HEK293 (cell line): ENCODE measurements around the gene PLP2.
A peak's percentile ranks its signal among the peaks of the same experiment; 100 is the strongest.

Source experiments
- CTCF ChIA-PET: fragments of 350-600 bp; formaldehyde crosslinking; extraction: SDS; loops from one replicate; lab custom pipeline; 2021; ENCODE audit warnings: antibody characterized with exemption; lab: Yijun Ruan, JAX
- POLR2A ChIA-PET: fragments of 300-600 bp; formaldehyde crosslinking; extraction: SDS; loops from one replicate; lab custom pipeline; 2020; ENCODE audit warnings: antibody characterized with exemption, inconsistent platforms; lab: Yijun Ruan, JAX
- H3K27ac ChIP-seq: fragments of 200-500 bp; sonication (Bioruptor generic); 2 replicates; pipeline ENCODE4 v1.5.1; 2014; ENCODE audit warnings: low read depth, low read length, control low read depth, inconsistent platforms; ENCODE audit errors: extremely low read depth
- H3K36me3 ChIP-seq, 2 experiments: fragments of 200-500 bp in 1 of 2; sonication (Bioruptor generic) in 1 of 2; 1 replicate in 1 of 2; 2 replicates in 1 of 2; pipeline ENCODE4 v1.5.1; 2014 to 2017; ENCODE audit warnings: inconsistent platforms in 2 of 2, low read length in 2 of 2; ENCODE audit not compliant: control insufficient read depth in 2 of 2, insufficient read depth in 1 of 2
- H3K4me1 ChIP-seq: fragments of 200-500 bp; sonication (Bioruptor generic); 2 replicates; pipeline ENCODE4 v1.5.1; 2014; ENCODE audit warnings: mild to moderate bottlenecking, low read length, inconsistent platforms; ENCODE audit not compliant: control insufficient read depth, insufficient read depth
- H3K4me3 ChIP-seq: 2 replicates; pipeline ENCODE4 v1.5.1; 2011; ENCODE audit warnings: low read depth, mild to moderate bottlenecking, control low read depth, low read length, moderate library complexity
- H3K9me3 ChIP-seq: fragments of 200-500 bp; sonication (Bioruptor generic); 2 replicates; pipeline ENCODE4 v1.5.1; 2014; ENCODE audit warnings: low read depth, low read length, inconsistent platforms; ENCODE audit not compliant: control insufficient read depth, insufficient read depth
- BCL11A ChIP-seq: fragments of 450-650 bp; formaldehyde crosslinking; IDR thresholded peaks from 2 replicates; pipeline ENCODE4 v1.5.1; 2016; ENCODE audit warnings: low read depth, missing biosample characterization, missing genetic modification characterization
- GLIS1 ChIP-seq: fragments of 450-650 bp; formaldehyde crosslinking; IDR thresholded peaks from 2 replicates; pipeline ENCODE4 v1.5.1; 2016; ENCODE audit warnings: missing biosample characterization, missing genetic modification characterization
- HIC1 ChIP-seq: fragments of 450-650 bp; formaldehyde crosslinking; IDR thresholded peaks from 2 replicates; pipeline ENCODE4 v1.5.1; 2016; ENCODE audit warnings: missing biosample characterization, missing genetic modification characterization
- IKZF3 ChIP-seq: fragments of 450-650 bp; IDR thresholded peaks from 2 replicates; pipeline ENCODE4 v1.5.0; 2018; ENCODE audit warnings: missing biosample characterization, mild to moderate bottlenecking, missing genetic modification characterization, moderate library complexity
- INSM2 ChIP-seq: fragments of 450-650 bp; formaldehyde crosslinking; IDR thresholded peaks from 2 replicates; pipeline ENCODE4 v1.5.1; 2016; ENCODE audit warnings: missing biosample characterization, missing genetic modification characterization
- PBX3 ChIP-seq: sonication (generic); formaldehyde crosslinking; IDR thresholded peaks from 2 replicates; pipeline ENCODE4 v1.8.1; 2022; ENCODE audit warnings: mild to moderate bottlenecking, moderate library complexity, missing genetic modification reagents
- SCRT2 ChIP-seq: fragments of 450-650 bp; formaldehyde crosslinking; IDR thresholded peaks from 2 replicates; pipeline ENCODE4 v1.5.1; 2016; ENCODE audit warnings: missing biosample characterization, missing genetic modification characterization
- SP3 ChIP-seq: fragments of 450-650 bp; formaldehyde crosslinking; IDR thresholded peaks from 2 replicates; pipeline ENCODE4 v1.5.1; 2016; ENCODE audit warnings: missing biosample characterization, missing genetic modification characterization
- ZBTB8A ChIP-seq: fragments of 450-650 bp; formaldehyde crosslinking; IDR thresholded peaks from 2 replicates; pipeline ENCODE4 v1.5.1; 2016; ENCODE audit warnings: missing biosample characterization, missing genetic modification characterization
- ZNF24 ChIP-seq: fragments of 450-650 bp; formaldehyde crosslinking; IDR thresholded peaks from 2 replicates; pipeline ENCODE4 v1.5.1; 2016; ENCODE audit warnings: missing biosample characterization, missing genetic modification characterization
- ZNF394 ChIP-seq: fragments of 450-650 bp; formaldehyde crosslinking; IDR thresholded peaks from 2 replicates; pipeline ENCODE4 v1.5.1; 2016; ENCODE audit warnings: missing biosample characterization, missing genetic modification characterization, mild to moderate bottlenecking, moderate library complexity, borderline replicate concordance
- ZNF555 ChIP-seq: fragments of 450-650 bp; formaldehyde crosslinking; conservative IDR thresholded peaks from 2 replicates; pipeline ENCODE4 v1.5.1; 2017; ENCODE audit warnings: missing biosample characterization, mild to moderate bottlenecking, missing genetic modification characterization, inconsistent platforms
- ZNF561 ChIP-seq: fragments of 450-650 bp; IDR thresholded peaks from 2 replicates; pipeline ENCODE4 v1.5.1; 2018; ENCODE audit warnings: missing biosample characterization, missing genetic modification characterization, borderline replicate concordance
- ZNF585B ChIP-seq: fragments of 450-650 bp; formaldehyde crosslinking; IDR thresholded peaks from 2 replicates; pipeline ENCODE4 v1.5.1; 2016; ENCODE audit warnings: missing biosample characterization, missing genetic modification characterization
- ZNF600 ChIP-seq: fragments of 450-650 bp; formaldehyde crosslinking; IDR thresholded peaks from 2 replicates; pipeline ENCODE4 v1.5.1; 2016; ENCODE audit warnings: missing biosample characterization, missing genetic modification characterization
- ZNF629 ChIP-seq: fragments of 450-650 bp; formaldehyde crosslinking; IDR thresholded peaks from 2 replicates; pipeline ENCODE4 v1.5.1; 2017; ENCODE audit warnings: missing biosample characterization, missing genetic modification characterization
- ZNF677 ChIP-seq: fragments of 450-650 bp; IDR thresholded peaks from 2 replicates; pipeline ENCODE4 v1.5.0; 2018; ENCODE audit warnings: missing biosample characterization, mild to moderate bottlenecking, missing genetic modification characterization, moderate library complexity
- ZNF785 ChIP-seq: fragments of 450-650 bp; formaldehyde crosslinking; IDR thresholded peaks from 2 replicates; pipeline ENCODE4 v1.5.1; 2016; ENCODE audit warnings: missing biosample characterization, missing genetic modification characterization
- ZSCAN16 ChIP-seq: fragments of 450-650 bp; formaldehyde crosslinking; IDR thresholded peaks from 2 replicates; pipeline ENCODE4 v1.5.1; 2016; ENCODE audit warnings: missing biosample characterization, missing genetic modification characterization
- TF ChIP-seq, protein P1 (sequence below): fragments of 450-650 bp; formaldehyde crosslinking; IDR thresholded peaks from 2 replicates; pipeline ENCODE4 v1.5.1; 2016; ENCODE audit warnings: missing biosample characterization, missing genetic modification characterization
- TF ChIP-seq, protein P2 (sequence below): fragments of 450-650 bp; formaldehyde crosslinking; IDR thresholded peaks from 2 replicates; pipeline ENCODE4 v1.5.1; 2016; ENCODE audit warnings: missing biosample characterization, missing genetic modification characterization

The PLP2 gene

DNA sequence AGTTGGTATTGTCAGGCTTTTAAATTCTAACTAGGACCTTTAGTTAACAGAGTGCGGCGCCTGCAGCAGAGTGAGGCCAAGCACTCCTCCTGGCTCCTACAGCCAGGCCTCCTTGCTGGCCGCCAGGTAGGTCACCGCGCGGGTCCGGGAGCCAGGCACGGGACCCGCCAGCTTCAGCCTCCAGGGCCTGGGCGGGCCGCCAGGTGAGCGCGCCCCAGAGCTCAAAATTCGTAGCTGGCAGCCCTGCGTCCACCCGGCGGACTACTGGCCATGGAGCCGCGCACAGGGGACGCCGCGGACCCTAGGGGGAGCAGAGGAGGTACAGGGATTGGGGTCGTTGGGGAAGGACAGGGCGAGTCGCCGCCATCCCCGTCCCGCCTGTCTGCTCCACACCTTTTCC is 9.1 kb upstream of the PLP2 start, which contains the start of gene MAGIX:
TSS of gene MAGIX (plus strand) at position 139 of the 400 bp plus-strand sequence. CDS start at position 271, 132 bp downstream.
- H3K4me1 ChIP-seq: peaks cover 7% of the 10 kb centered on the region
- CTCF ChIA-PET: interaction anchor here (0.7 to 1.5 kb wide), 4 partner anchors 9 to 108 kb away, joined by 4 to 5 read pairs (median 4); partner anchors contain the start of gene PLP2
- no peaks in the 10 kb centered on the region for H3K9me3 ChIP-seq
- POLR2A ChIA-PET: no interaction called here
- TF ChIP-seq SCRT2 (tag by site-specific recombination) (peak; percentile 5; the same call in 1 of the 2 replicates), SP3 (tag by site-specific recombination) (no peak), ZNF561 (tag by site-specific recombination) (no peak), ZNF555 (tag by site-specific recombination) (no peak), ZNF394 (tag by site-specific recombination) (no peak)
- H3K27ac ChIP-seq: peak within 1 kb of the TSS; percentile 73; the same call in 1 of the 2 replicates
- peak within 1 kb of the TSS; percentile 24; the same call in 1 of the 2 replicates for H3K4me3 ChIP-seq
- H3K36me3 ChIP-seq: no peaks in the 10 kb centered on the region

- Histone ChIP-seq H3K27ac (peak overlapping the region; percentile 73), H3K9me3 (no peaks in the 10 kb centered on the region), H3K4me3 (peak overlapping the region; percentile 32), H3K36me3 (no peaks in the 10 kb centered on the region), H3K4me1 (peaks cover 7% of the 10 kb centered on the region)
- CTCF ChIA-PET: interaction anchor here (0.7 to 1.6 kb wide), 8 partner anchors 8 to 29 kb away, joined by 3 to 5 read pairs (median 4); partner anchors contain the start of gene PLP2
- POLR2A ChIA-PET: interaction anchor here (1.5 kb wide), 1 partner anchor 27 kb away, joined by 4 read pairs; no protein-coding TSS in a partner anchor
- TF ChIP-seq ZSCAN16 (tag by site-specific recombination) (no peak), INSM2 (0 out of 2 replicates have a peak, but pooled peaks have one; percentile 20), ZNF24 (peak; percentile 63), ZNF785 (tag by site-specific recombination) (no peak), GLIS1 (tag by site-specific recombination) (peak; percentile 63; the same call in 1 of the 2 replicates), ZNF394 (tag by site-specific recombination) (peak; percentile 57), PBX3 (CRISPR knock-in tag) (peak; percentile 43; the same call in 1 of the 2 replicates), ZNF629 (tag by site-specific recombination) (peak; percentile 41; the same call in 1 of the 2 replicates), ZNF561 (tag by site-specific recombination) (0 out of 2 replicates have a peak, but pooled peaks have one; percentile 65), ZNF585B (tag by site-specific recombination) (peak; percentile 21; the same call in 1 of the 2 replicates), IKZF3 (tag by site-specific recombination) (peak; percentile 91), ZBTB8A (tag by site-specific recombination) (peak; percentile 48; the same call in 1 of the 2 replicates), ZNF600 (tag by site-specific recombination) (peak; percentile 96), ZNF677 (tag by site-specific recombination) (no peak), BCL11A (tag by site-specific recombination) (peak; percentile 90), HIC1 (tag by site-specific recombination) (peak; percentile 75; the same call in 1 of the 2 replicates)
- TF ChIP-seq, protein P1, sequence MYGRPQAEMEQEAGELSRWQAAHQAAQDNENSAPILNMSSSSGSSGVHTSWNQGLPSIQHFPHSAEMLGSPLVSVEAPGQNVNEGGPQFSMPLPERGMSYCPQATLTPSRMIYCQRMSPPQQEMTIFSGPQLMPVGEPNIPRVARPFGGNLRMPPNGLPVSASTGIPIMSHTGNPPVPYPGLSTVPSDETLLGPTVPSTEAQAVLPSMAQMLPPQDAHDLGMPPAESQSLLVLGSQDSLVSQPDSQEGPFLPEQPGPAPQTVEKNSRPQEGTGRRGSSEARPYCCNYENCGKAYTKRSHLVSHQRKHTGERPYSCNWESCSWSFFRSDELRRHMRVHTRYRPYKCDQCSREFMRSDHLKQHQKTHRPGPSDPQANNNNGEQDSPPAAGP (tag by site-specific recombination): peak; percentile 58
- TF ChIP-seq, protein P2, sequence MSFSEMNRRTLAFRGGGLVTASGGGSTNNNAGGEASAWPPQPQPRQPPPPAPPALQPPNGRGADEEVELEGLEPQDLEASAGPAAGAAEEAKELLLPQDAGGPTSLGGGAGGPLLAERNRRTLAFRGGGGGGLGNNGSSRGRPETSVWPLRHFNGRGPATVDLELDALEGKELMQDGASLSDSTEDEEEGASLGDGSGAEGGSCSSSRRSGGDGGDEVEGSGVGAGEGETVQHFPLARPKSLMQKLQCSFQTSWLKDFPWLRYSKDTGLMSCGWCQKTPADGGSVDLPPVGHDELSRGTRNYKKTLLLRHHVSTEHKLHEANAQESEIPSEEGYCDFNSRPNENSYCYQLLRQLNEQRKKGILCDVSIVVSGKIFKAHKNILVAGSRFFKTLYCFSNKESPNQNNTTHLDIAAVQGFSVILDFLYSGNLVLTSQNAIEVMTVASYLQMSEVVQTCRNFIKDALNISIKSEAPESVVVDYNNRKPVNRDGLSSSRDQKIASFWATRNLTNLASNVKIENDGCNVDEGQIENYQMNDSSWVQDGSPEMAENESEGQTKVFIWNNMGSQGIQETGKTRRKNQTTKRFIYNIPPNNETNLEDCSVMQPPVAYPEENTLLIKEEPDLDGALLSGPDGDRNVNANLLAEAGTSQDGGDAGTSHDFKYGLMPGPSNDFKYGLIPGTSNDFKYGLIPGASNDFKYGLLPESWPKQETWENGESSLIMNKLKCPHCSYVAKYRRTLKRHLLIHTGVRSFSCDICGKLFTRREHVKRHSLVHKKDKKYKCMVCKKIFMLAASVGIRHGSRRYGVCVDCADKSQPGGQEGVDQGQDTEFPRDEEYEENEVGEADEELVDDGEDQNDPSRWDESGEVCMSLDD (tag by site-specific recombination): peak; percentile 88
Measured at GRCh38 chrX:49163555-49164419, 7.9 kb upstream of the PLP2 start.
